Gastroesophageal sphincter (tissue), 3 donors: ENCODE results near the gene LLGL1.

Source experiments
- CTCF ChIP-seq, 4 experiments: fragments of 200-600 bp in 2 of 4; fragments of 450-650 bp in 2 of 4; sonication (generic) in 1 of 4; IDR thresholded peaks; one replicate each; pipeline ENCODE4 v1.5.1; 2017 to 2019; ENCODE audit warnings: antibody characterized with exemption in 4 of 4, mild to moderate bottlenecking in 2 of 4, moderate library complexity in 2 of 4
- POLR2A ChIP-seq, 2 donors: fragments of 450-650 bp; IDR thresholded peaks; one replicate each; pipeline ENCODE4 v1.6.1; 2017; ENCODE audit warnings: antibody characterized with exemption in 2 of 2, mild to moderate bottlenecking in 2 of 2, moderate library complexity in 1 of 2
- POLR2AphosphoS5 ChIP-seq: sonication (generic); formaldehyde crosslinking; IDR thresholded peaks from one replicate; pipeline ENCODE4 v1.6.1; 2017; ENCODE audit warnings: antibody characterized with exemption

- TF ChIP-seq POLR2AphosphoS5, result no peak
- no peak for TF ChIP-seq POLR2A (IDR thresholded peaks at IDR 0.05)
- TF ChIP-seq CTCF (IDR thresholded peaks at IDR 0.05), result no peak
These were observed 17.3 kb upstream of the LLGL1 start for GRCh38 chr17:18208092-18208491.
